ENCODE measurements around the gene AADACL4. TPM values are rescaled to one million over a fixed set of nuclear protein-coding genes. Genes with fewer than 3 reads are reported as not detected.

AADACL4 gene
- total RNA-seq, 2 experiments from 2014 or later = not detected

DNA sequence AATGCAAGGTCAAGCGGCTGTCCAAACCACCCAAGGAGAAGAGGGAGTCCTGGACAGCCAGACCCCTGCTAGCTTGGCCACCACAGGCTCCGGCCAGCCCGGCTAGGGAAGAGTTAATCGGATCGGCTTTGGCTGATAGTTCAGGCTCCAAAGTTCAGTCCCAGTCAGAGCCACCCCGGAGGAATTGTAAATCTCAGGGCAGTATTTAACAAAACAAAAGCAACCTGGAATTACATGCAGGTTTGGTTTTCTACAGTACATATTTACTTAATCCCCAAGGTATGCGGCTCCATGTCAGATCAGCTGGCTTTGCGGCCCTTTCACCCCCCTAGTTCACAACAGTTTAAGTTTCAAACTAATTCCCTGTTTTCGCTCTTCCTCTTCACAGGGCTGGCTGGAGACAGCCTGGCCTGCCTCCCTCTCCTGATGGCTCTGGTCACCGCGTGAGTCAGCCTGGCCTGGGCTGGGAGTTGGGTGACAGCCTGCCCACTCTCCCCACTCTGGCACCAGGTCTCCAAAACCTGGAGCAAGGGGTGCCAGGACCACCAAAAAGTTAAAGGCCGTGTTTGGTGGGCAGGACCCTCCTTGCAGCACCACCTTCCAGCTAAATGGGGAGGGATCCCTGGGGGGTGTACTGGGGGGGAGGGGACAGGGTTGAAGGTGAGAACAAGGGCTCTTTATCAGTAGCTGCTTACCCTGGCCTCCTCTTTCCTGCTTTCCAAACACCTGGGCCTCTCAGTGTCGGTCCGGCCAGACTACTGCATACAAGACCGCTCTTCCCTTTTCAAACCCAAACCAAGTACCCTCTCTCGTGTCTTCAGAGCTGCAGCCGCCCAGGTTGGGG is 27.8 kb upstream of the AADACL4 start:
- Mint-ChIP-seq H3K4me1 (peaks cover 53% of the 10 kb centered on the region), H3K9me3 (ENCODE audit: low read depth) (no peaks in the 10 kb centered on the region), H3K27ac (peak overlapping the region; percentile 75), H3K27me3 (peaks cover 8% of the 10 kb centered on the region), H3K36me3 (peaks cover 5% of the 10 kb centered on the region), H3K4me3 (peak overlapping the region; percentile 95)
- CTCF ChIA-PET = interaction anchor here (1.0 to 8.7 kb wide), 10 partner anchors 14 to 496 kb away, joined by 3 to 102 read pairs (median 16); no protein-coding TSS in a partner anchor
- no peak for ATAC-seq
- DNase-seq = no peak

DNA sequence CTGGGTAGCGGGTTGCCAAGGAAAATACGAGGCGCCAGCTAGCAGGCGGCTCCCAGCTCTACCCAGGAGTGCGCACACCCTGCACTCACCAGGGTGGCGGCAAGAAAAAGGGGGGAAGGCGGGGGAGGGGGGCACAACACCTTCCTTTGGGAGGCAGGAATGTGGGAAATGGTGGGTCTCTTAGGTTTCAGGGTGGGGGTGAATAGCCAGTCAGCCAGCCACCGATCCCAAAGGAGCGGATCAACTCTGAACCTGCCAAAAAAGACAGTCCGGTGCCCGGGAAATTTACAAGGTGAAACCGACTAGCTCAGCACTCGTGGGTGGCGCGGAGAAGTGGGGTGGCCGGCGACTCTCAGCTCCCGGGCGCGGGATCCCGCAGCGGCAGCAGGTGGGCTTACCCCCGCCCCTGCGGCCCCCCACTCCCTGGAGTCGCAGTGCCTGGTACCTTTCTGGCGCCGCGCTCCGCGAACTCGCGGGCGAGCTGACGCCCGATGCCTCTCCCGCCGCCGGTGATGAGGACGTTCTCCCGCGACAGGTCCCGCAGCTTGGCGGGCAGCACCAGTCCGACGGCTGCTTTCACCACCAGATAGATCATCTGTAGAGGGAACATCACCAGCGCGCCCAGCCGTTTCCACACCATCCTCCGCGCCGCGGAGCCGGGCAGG is 27.0 kb upstream of the AADACL4 start:
- H3K36me3 Mint-ChIP-seq = peaks cover 5% of the 10 kb centered on the region
- CTCF ChIA-PET = interaction anchor here (1.0 to 8.7 kb wide), 11 partner anchors 14 to 493 kb away, joined by 3 to 102 read pairs (median 18); no protein-coding TSS in a partner anchor
- peak overlapping the region; percentile 95 for H3K4me3 Mint-ChIP-seq
- ATAC-seq (no peak), DNase-seq (peak; percentile 62)
- peaks cover 58% of the 10 kb centered on the region for H3K4me1 Mint-ChIP-seq
- H3K27ac Mint-ChIP-seq = peak overlapping the region; percentile 87
- peaks cover 8% of the 10 kb centered on the region for H3K27me3 Mint-ChIP-seq
- no peaks in the 10 kb centered on the region for H3K9me3 Mint-ChIP-seq (ENCODE audit: low read depth)

DNA sequence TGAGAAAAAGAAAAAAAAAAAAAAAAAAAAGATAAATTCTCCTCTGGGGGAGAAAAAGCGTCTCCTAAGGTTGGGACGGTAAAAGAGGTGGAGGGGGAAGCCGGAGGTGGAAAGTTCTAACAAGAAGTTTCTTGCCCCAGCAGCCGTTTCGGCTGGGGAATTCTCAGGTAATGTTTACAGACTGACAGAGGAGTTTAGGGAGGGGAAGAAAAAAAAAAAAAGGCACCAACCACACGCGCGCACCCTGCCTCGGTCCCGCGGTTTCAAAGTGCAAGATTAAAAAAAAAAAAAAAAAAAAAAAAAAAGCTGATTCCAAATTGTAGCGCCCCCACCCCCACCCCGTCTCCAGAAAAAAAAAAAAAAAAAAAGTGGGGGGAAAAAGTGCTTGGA is 26.4 kb upstream of the AADACL4 start:
- Mint-ChIP-seq H3K4me1 (peaks cover 56% of the 10 kb centered on the region), H3K36me3 (peaks cover 2% of the 10 kb centered on the region), H3K4me3 (peak overlapping the region; percentile 95), H3K27ac (peak overlapping the region; percentile 96), H3K9me3 (ENCODE audit: low read depth) (no peaks in the 10 kb centered on the region), H3K27me3 (peaks cover 8% of the 10 kb centered on the region)
- peak; percentile 47 for DNase-seq
- no peak for ATAC-seq
- CTCF ChIA-PET = interaction anchor here (1.1 to 8.7 kb wide), 11 partner anchors 15 to 493 kb away, joined by 3 to 102 read pairs (median 18); no protein-coding TSS in a partner anchor

DNA sequence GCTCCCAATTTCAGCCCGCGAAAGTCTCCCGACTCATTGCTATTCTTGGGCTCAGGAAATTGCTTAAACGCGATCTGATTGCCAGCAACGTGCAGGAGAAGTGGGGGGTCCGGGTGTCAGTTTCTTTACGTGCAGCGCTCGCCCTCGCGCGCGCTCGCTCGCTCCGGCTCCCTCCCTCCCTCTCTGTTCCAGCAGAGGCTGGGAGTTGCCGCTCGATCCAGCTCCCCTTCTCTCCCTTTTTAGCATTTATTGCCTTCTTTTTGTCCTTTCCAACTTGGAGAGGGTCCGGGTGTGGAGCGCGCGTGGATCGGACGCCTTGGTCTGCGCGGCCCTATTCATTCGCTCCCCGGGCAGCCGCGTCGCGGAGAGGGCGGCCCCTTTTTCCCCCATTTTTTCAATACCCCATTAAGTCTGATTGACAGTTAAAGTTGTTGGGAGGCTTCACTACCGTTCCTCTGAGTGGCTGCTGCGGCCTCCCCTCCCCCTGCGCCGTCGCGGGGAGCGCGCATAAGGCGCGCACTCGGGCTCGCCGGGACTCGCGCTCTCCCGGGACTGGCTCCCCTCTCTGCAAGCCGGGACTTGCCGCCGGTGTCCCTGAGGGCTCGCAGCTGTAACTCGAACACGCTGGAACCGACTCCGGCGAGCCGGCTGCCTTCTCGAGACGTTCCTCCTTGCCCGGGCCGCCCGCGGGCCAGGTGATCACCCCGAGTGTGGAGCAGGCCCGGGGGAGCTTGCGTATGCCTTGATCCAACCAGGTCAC is 25.8 kb upstream of the AADACL4 start, which contains the start of gene DHRS3:
Gene DHRS3 (minus strand): TSS at position 310 of the 760 bp plus-strand sequence. CDS start 862 bp downstream, outside the sequence.
- CTCF ChIA-PET = interaction anchor here (0.7 to 8.7 kb wide), 27 partner anchors 16 to 494 kb away, joined by 3 to 102 read pairs (median 7); no protein-coding TSS in a partner anchor
- H3K27ac Mint-ChIP-seq = peak within 1 kb of the TSS; percentile 96
- peaks cover 55% of the 10 kb centered on the region for H3K4me1 Mint-ChIP-seq
- ATAC-seq (peak; percentile 70), DNase-seq (peak; percentile 84)
- H3K36me3 Mint-ChIP-seq = peaks cover 2% of the 10 kb centered on the region
- H3K4me3 Mint-ChIP-seq = peak within 1 kb of the TSS; percentile 95
- H3K9me3 Mint-ChIP-seq (ENCODE audit: low read depth) = no peaks in the 10 kb centered on the region
- H3K27me3 Mint-ChIP-seq = peaks cover 8% of the 10 kb centered on the region

DNA sequence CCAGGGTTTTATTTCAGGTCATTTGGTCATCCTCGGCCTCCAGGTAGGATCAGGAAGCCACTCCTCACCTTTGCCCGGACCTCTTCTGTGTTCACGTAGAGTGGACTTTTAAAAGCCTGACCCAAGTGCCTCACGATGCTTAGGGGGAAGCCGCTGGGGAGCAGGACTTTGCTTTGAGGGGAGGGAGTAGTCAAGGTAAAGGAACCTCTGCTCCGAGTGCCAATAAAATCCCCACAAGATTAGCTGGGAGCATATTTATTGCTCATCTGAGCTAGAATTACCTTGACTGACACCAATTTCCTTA is 25.3 kb upstream of the AADACL4 start:
- peak overlapping the region; percentile 96 for H3K27ac Mint-ChIP-seq
- H3K4me3 Mint-ChIP-seq = peak overlapping the region; percentile 95
- CTCF ChIA-PET = interaction anchor here (0.7 to 8.7 kb wide), 26 partner anchors 11 to 495 kb away, joined by 3 to 102 read pairs (median 8); no protein-coding TSS in a partner anchor
- H3K9me3 Mint-ChIP-seq (ENCODE audit: low read depth) = no peaks in the 10 kb centered on the region
- peaks cover 2% of the 10 kb centered on the region for H3K36me3 Mint-ChIP-seq
- ATAC-seq (peak; percentile 0), DNase-seq (no peak)
- peaks cover 8% of the 10 kb centered on the region for H3K27me3 Mint-ChIP-seq
- H3K4me1 Mint-ChIP-seq = peaks cover 52% of the 10 kb centered on the region

DNA sequence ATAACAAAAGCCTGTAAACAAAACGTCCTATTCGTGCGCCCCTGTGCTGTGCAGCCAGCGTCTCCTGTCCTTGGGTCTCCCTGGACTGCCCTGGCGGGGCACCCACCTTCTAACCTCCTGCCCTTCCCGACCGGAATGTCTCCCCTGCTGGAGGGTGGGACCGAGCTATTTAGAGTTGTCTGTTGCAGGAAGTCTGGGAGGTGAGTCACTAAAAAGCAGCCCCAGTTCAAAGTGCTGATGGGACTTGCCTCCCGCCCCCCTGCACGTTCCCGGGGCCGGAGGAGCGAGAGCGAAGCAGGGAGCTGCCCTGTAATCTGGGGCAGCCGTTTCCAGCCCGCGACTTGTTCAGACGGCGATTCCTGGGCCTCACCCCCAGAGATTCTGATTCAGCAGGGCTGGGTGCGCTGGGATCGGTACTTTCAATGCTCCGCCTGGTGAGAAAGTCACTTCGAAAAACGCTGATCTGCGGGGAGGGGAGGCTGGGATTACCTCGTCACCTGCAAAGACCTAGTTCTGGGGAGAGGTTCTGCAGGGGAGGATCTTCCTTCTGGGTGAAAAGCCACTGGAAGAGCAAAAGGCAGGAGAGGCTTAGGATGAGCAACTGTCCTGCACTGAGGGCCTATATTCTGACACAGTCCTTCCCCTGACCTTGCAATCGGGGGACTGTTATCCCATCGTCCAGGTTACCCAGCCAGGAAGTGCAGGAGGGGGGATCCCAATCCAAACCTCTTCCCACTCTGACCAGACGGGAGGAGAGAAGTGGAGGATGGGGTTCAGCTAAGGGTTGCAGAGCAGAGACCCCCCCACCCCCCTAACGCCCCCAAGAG is 24.7 kb upstream of the AADACL4 start:
- Mint-ChIP-seq H3K4me3 (peak overlapping the region; percentile 95), H3K4me1 (peaks cover 52% of the 10 kb centered on the region), H3K27me3 (peaks cover 8% of the 10 kb centered on the region), H3K27ac (peak overlapping the region; percentile 96), H3K36me3 (peaks cover 2% of the 10 kb centered on the region), H3K9me3 (ENCODE audit: low read depth) (no peaks in the 10 kb centered on the region)
- CTCF ChIA-PET = interaction anchor here (0.7 to 8.7 kb wide), 29 partner anchors 11 to 495 kb away, joined by 3 to 102 read pairs (median 8); no protein-coding TSS in a partner anchor
- ATAC-seq = peak; percentile 31
- DNase-seq = peak; percentile 71

DNA sequence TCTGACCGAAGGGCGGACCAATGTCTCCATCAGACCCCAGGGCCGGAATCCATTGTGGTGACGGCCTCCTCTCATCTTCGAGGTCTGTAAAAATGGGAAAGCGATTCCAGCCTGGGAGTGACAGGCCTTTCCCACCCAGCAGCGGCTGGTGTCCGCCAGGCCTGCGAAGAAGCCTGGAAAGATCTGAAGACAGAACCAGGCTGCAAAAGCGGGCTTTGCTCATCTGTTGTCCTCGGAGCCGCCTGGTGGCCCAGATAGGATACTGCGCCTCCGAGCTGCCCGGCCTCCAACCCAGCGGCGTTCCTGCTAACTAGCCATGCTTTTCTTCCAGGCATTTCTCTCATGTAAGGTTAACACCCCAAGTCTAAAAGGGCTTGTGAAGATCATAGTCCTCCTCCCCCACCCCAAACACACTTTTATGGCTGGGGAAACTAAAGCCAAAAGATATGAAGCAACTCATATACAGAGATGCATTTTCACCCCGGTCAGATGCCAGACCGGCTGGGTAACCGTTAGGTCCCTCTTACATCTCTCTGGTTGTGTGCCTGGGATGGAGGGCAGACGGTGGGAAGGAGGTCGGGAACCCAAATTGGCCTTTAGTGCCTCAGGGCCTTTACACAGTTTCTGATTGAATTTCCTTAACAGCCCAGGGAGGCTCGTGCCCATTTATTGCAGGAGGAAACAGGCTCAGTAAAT is 23.9 kb upstream of the AADACL4 start:
- Mint-ChIP-seq H3K4me3 (peak overlapping the region; percentile 95), H3K36me3 (peaks cover 2% of the 10 kb centered on the region), H3K27me3 (peaks cover 8% of the 10 kb centered on the region), H3K27ac (peak overlapping the region; percentile 64), H3K4me1 (peaks cover 50% of the 10 kb centered on the region), H3K9me3 (ENCODE audit: low read depth) (no peaks in the 10 kb centered on the region)
- CTCF ChIA-PET = interaction anchor here (0.7 to 8.7 kb wide), 34 partner anchors 10 to 496 kb away, joined by 3 to 102 read pairs (median 7); no protein-coding TSS in a partner anchor
- DNase-seq = peak; percentile 87
- ATAC-seq = peak; percentile 52

DNA sequence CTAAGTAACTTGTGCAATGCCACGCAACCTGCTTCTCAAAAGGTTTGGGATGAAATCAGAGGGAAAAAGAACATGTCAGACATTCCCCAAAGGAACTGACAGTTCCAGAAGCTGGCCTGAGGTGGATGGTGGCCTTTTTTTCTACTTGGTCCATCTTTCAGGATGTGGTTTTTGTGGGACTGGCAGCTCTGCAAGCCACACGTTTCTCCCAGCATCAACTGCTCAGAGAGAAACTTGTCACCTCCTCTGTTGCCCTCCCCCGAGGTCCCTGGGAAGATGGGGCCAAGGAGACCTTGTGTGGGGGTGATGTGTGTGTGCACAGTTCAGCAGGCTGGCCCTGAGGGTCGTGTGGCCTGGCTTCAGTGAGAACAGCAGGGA is 23.4 kb upstream of the AADACL4 start:
- peak; percentile 80 for DNase-seq
- Mint-ChIP-seq H3K36me3 (peaks cover 2% of the 10 kb centered on the region), H3K27me3 (peaks cover 8% of the 10 kb centered on the region), H3K4me1 (peaks cover 47% of the 10 kb centered on the region), H3K4me3 (peak overlapping the region; percentile 95), H3K9me3 (ENCODE audit: low read depth) (no peaks in the 10 kb centered on the region), H3K27ac (peak overlapping the region; percentile 26)
- CTCF ChIA-PET = interaction anchor here (0.7 to 8.7 kb wide), 31 partner anchors 10 to 497 kb away, joined by 3 to 102 read pairs (median 8); no protein-coding TSS in a partner anchor
- ATAC-seq = peak; percentile 10

DNA sequence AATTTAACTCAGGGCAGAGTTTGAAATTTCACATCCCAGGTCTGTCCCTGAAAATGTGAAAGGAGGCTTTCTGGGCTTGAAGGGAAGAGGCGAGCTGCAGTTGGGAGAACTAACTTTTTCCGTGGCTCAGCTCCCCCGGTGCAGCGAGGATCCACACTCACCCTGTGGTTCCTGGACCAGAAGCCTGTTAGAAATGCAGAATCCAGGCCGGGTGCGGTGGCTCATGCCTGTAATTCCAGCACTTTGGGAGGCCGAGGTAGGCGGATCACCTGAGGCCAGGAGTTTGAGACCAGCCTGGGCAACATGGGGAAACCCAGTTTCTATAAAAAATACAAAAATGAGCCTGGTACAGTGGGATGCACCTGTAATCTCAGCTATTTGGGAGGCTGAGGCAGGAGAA is 23.0 kb upstream of the AADACL4 start:
- Mint-ChIP-seq H3K27me3 (peaks cover 3% of the 10 kb centered on the region), H3K4me3 (no peak overlapping the region), H3K27ac (no peak overlapping the region), H3K9me3 (ENCODE audit: low read depth) (no peaks in the 10 kb centered on the region), H3K36me3 (peaks cover 2% of the 10 kb centered on the region), H3K4me1 (peaks cover 43% of the 10 kb centered on the region)
- DNase-seq = no peak
- CTCF ChIA-PET = interaction anchor here (0.8 to 8.7 kb wide), 26 partner anchors 10 to 497 kb away, joined by 3 to 102 read pairs (median 9); no protein-coding TSS in a partner anchor
- ATAC-seq = no peak

DNA sequence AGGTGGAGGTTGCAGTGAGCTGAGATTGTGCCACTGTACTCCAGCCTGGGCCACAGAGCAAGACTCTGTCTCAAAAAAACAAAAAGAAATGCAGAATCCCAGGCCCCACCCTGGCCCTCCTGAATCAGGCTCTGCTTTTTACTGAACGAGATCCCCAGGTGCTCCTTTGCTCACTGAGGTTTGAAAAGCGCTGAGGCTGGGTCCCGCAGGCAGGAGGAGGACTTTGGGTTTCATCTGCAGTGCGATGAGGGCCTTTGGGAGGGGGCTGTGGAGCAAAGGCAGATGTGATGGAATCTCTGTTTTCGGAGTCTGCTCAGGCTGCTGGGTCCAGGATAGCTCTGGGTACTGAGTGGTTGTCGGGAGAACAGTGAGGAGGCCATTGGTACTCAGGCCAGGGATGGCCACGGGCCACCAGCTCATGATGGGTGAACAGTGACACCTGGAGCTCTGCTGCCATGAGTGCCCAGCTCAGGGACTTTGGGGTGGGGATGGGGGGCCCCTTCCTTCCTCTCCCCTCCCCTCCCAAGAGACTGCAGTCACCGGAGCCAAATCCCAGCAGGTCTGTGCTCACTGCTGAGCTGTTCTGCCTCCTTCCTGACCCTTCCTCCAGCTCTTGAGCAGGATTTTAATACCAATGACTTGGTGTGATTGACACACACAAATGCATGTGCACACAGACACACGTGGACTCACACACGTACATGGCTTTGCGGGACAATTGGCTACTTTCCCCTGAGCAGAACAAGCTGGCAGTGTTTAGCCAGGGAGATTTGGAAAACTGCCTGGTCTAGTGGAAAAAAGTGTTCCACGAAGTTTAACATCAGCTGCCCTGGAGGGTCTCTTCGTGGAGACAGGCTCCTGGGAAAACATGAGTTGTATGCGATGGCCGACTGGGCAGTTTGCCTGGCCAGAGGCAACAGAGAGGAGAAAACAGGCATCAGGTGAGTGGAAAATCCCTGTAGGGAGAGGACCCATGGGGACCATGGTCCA is 22.2 kb upstream of the AADACL4 start:
- CTCF ChIA-PET = interaction anchor here (0.8 to 8.7 kb wide), 15 partner anchors 9 to 498 kb away, joined by 3 to 102 read pairs (median 9); no protein-coding TSS in a partner anchor
- Mint-ChIP-seq H3K27me3 (no peaks in the 10 kb centered on the region), H3K36me3 (no peaks in the 10 kb centered on the region), H3K9me3 (ENCODE audit: low read depth) (no peaks in the 10 kb centered on the region), H3K4me3 (no peak overlapping the region), H3K4me1 (peaks cover 38% of the 10 kb centered on the region), H3K27ac (no peak overlapping the region)
- DNase-seq = no peak
- no peak for ATAC-seq

- no peaks in the 10 kb centered on the region for H3K9me3 Mint-ChIP-seq (ENCODE audit: low read depth)
- CTCF ChIA-PET = interaction anchor here (1.2 to 8.7 kb wide), 2 partner anchors 36 to 348 kb away, joined by 3 to 102 read pairs; no protein-coding TSS in a partner anchor
- no peak overlapping the region for H3K4me3 Mint-ChIP-seq
- H3K27me3 Mint-ChIP-seq = peaks cover 2% of the 10 kb centered on the region
- peaks cover 34% of the 10 kb centered on the region for H3K4me1 Mint-ChIP-seq
- H3K27ac Mint-ChIP-seq = no peak overlapping the region
- no peaks in the 10 kb centered on the region for H3K36me3 Mint-ChIP-seq
- ATAC-seq (no peak), DNase-seq (no peak)
Measured at GRCh38 chr1:12622506-12622905, 21.4 kb upstream of the AADACL4 start.

Measured in activated CD8-positive, alpha-beta memory T cell treated with anti-CD3 and anti-CD28 coated beads, Interleukin-2, amount 10 ng/mL, durations not matched to agents 7 days and 5 days (primary cell).